CD4-positive, alpha-beta memory T cell (primary cell): Measurements from ENCODE around the gene RIC8B. TPM values are rescaled to one million over a fixed set of nuclear protein-coding genes. Genes with fewer than 3 reads are reported as not detected.
A peak's percentile ranks its signal among the peaks of the same experiment; 100 is the strongest.

Experiments
- CTCF ChIA-PET: fragments of 350-600 bp; sonication (Branson Sonifier 250); formaldehyde crosslinking; loops from one replicate; lab custom pipeline; 2021; ENCODE audit warnings: inconsistent platforms; ENCODE audit not compliant: partially characterized antibody; lab: Charles Lee
- POLR2A ChIA-PET: fragments of 350-600 bp; sonication (Branson Sonifier 250); formaldehyde crosslinking; loops from one replicate; lab custom pipeline; 2021; ENCODE audit not compliant: partially characterized antibody; lab: Charles Lee
- DNase-seq, 5 donors: peaks; one replicate each; pipeline versions ENCODE4 v3.0.0 to v3.0.0-alpha.2; 2020 to 2022; ENCODE audit warnings: mixed read lengths in 1 of 5
- H3K27ac ChIP-seq: one replicate; pipeline ENCODE4 v1.7.0; 2013; ENCODE audit warnings: low read depth, low read length
- H3K27me3 ChIP-seq: 2 replicates; pipeline ENCODE4 v1.7.0; 2013; ENCODE audit warnings: mild to moderate bottlenecking, low read length, moderate library complexity; ENCODE audit not compliant: insufficient read depth
- H3K36me3 ChIP-seq: 2 replicates; pipeline ENCODE4 v1.7.0; 2013; ENCODE audit warnings: mild to moderate bottlenecking, low read length, moderate library complexity; ENCODE audit not compliant: insufficient read depth
- H3K4me1 ChIP-seq: 2 replicates; pipeline ENCODE4 v1.7.0; 2013; ENCODE audit warnings: mild to moderate bottlenecking, low read length, moderate library complexity; ENCODE audit not compliant: insufficient read depth
- H3K4me3 ChIP-seq, 2 donors: one replicate each; pipeline ENCODE4 v1.7.0; 2013; ENCODE audit warnings: low read length in 2 of 2, mild to moderate bottlenecking in 1 of 2
- H3K9me3 ChIP-seq, 2 donors: one replicate each; pipeline ENCODE4 v1.7.0; 2013; ENCODE audit warnings: low read length in 2 of 2, control low read depth in 1 of 2; ENCODE audit not compliant: control insufficient read depth in 1 of 2
- H3K27ac Mint-ChIP-seq, 7 donors: one replicate each; pipeline ENCODE4 v1.8.0; 2020 to 2021; ENCODE audit warnings: mixed read lengths in 7 of 7, mild to moderate bottlenecking in 6 of 7, inconsistent platforms in 3 of 7, moderate library complexity in 3 of 7
- H3K27me3 Mint-ChIP-seq, 2 donors: one replicate each; pipeline ENCODE4 v1.8.0; 2020 to 2021; ENCODE audit warnings: mixed read lengths in 2 of 2
- H3K36me3 Mint-ChIP-seq, 2 donors: one replicate each; pipeline ENCODE4 v1.8.0; 2020 to 2021; ENCODE audit warnings: mixed read lengths in 2 of 2, inconsistent platforms in 1 of 2, mild to moderate bottlenecking in 1 of 2
- H3K4me1 Mint-ChIP-seq, 4 donors: one replicate each; pipeline ENCODE4 v1.8.0; 2020 to 2021; ENCODE audit warnings: mixed read lengths in 4 of 4, mild to moderate bottlenecking in 1 of 4
- H3K4me3 Mint-ChIP-seq, 8 donors: one replicate each; pipeline ENCODE4 v1.8.0; 2020 to 2021; ENCODE audit warnings: mixed read lengths in 8 of 8, mild to moderate bottlenecking in 7 of 8, moderate library complexity in 6 of 8, inconsistent platforms in 3 of 8
- H3K9me3 Mint-ChIP-seq, 8 donors: one replicate each; pipeline ENCODE4 v1.8.0; 2020 to 2021; ENCODE audit warnings: mixed read lengths in 8 of 8, mild to moderate bottlenecking in 5 of 8, inconsistent platforms in 3 of 8, moderate library complexity in 1 of 8
- intact Hi-C: fragments of 100-400 bp; cut with micrococcal nuclease; formaldehyde crosslinking; loops from one replicate; pipeline ENCODE4 v1.15.1; 2023
- polyA plus RNA-seq, 2 donors: library from polyadenylated mRNA; unstranded; fragments of 300-500 nt; fragmentation: Illumina TruSeq; gene quantifications; one replicate each; pipeline ENCODE4 v1.2.3, GENCODE V29; 2021
- total RNA-seq, 2 experiments: library from RNA; stranded (reverse); gene quantifications; one replicate each; pipeline ENCODE4 v1.2.3, GENCODE V29; 2021

RIC8B gene
- total and polyA plus RNA-seq, 4 experiments from 2014 or later: 8.4 to 25.0 (median 16.6) TPM

GRCh38 chr12:106815741-106816140 lies 41.3 kb downstream of the RIC8B start:
- H3K4me3 Mint-ChIP-seq: no peak overlapping the region
- H3K27me3 Mint-ChIP-seq: no peaks in the 10 kb centered on the region
- H3K4me3 ChIP-seq: no peak overlapping the region
- DNase-seq: no peak
- H3K9me3 ChIP-seq: no peaks in the 10 kb centered on the region
- no peak overlapping the region for H3K27ac Mint-ChIP-seq
- peaks cover 0 to 5% (median 3%) of the 10 kb centered on the region in 4 donors for H3K4me1 Mint-ChIP-seq
- peaks cover 14% of the 10 kb centered on the region for H3K36me3 ChIP-seq
- no peaks in the 10 kb centered on the region for H3K4me1 ChIP-seq
- no peaks in the 10 kb centered on the region for H3K27me3 ChIP-seq
- intact Hi-C loops: no loop called here
- no peak overlapping the region for H3K27ac ChIP-seq
- H3K36me3 Mint-ChIP-seq: peaks cover 24 to 33% of the 10 kb centered on the region in 2 donors
- H3K9me3 Mint-ChIP-seq: no peaks in the 10 kb centered on the region
- CTCF ChIA-PET: no interaction called here
- POLR2A ChIA-PET: no interaction called here

- H3K36me3 Mint-ChIP-seq: peaks cover 28 to 38% of the 10 kb centered on the region in 2 donors
- H3K27ac Mint-ChIP-seq: no peak overlapping the region
- Histone ChIP-seq H3K9me3 (no peaks in the 10 kb centered on the region), H3K4me3 (no peak overlapping the region), H3K27me3 (no peaks in the 10 kb centered on the region), H3K36me3 (peaks cover 14% of the 10 kb centered on the region), H3K27ac (no peak overlapping the region), H3K4me1 (no peaks in the 10 kb centered on the region)
- DNase-seq: no peak
- H3K4me1 Mint-ChIP-seq: peaks cover 0 to 5% (median 3%) of the 10 kb centered on the region in 4 donors
- ChIA-PET POLR2A (no interaction called here), CTCF (no interaction called here)
- H3K9me3 Mint-ChIP-seq: no peaks in the 10 kb centered on the region
- intact Hi-C loops: no loop called here
- H3K27me3 Mint-ChIP-seq: no peaks in the 10 kb centered on the region
- no peak overlapping the region for H3K4me3 Mint-ChIP-seq
Observed at GRCh38 chr12:106816231-106816630, 41.7 kb downstream of the RIC8B start.

- DNase-seq: no peak
- peaks cover 3% of the 10 kb centered on the region for H3K36me3 ChIP-seq
- no peak overlapping the region for H3K27ac ChIP-seq
- H3K4me3 ChIP-seq: no peak overlapping the region
- H3K27me3 ChIP-seq: no peaks in the 10 kb centered on the region
- Mint-ChIP-seq H3K9me3 (peaks cover 0 to 2% (median 0%) of the 10 kb centered on the region in 8 donors), H3K36me3 (peaks cover 36 to 47% of the 10 kb centered on the region in 2 donors), H3K4me3 (no peak overlapping the region), H3K27ac (peak overlapping the region in 2 of 7 donors; percentile 12 to 50), H3K27me3 (no peaks in the 10 kb centered on the region), H3K4me1 (peaks cover 0 to 6% (median 1%) of the 10 kb centered on the region in 4 donors)
- ChIA-PET CTCF (no interaction called here), POLR2A (no interaction called here)
- intact Hi-C loops: no loop called here
- no peaks in the 10 kb centered on the region for H3K4me1 ChIP-seq
- H3K9me3 ChIP-seq: no peaks in the 10 kb centered on the region
Observed at GRCh38 chr12:106819991-106820390, 45.5 kb downstream of the RIC8B start.

- Mint-ChIP-seq H3K36me3 (peaks cover 28 to 29% of the 10 kb centered on the region in 2 donors), H3K27ac (peak overlapping the region in 1 of 7 donors; percentile 58), H3K4me3 (no peak overlapping the region), H3K27me3 (no peaks in the 10 kb centered on the region), H3K9me3 (no peaks in the 10 kb centered on the region), H3K4me1 (peaks cover 0 to 10% (median 6%) of the 10 kb centered on the region in 4 donors)
- no peak overlapping the region for H3K4me3 ChIP-seq
- H3K9me3 ChIP-seq: no peaks in the 10 kb centered on the region
- no peak for DNase-seq
- ChIA-PET POLR2A (no interaction called here), CTCF (no interaction called here)
- H3K4me1 ChIP-seq: no peaks in the 10 kb centered on the region
- intact Hi-C loops: no loop called here
- no peaks in the 10 kb centered on the region for H3K36me3 ChIP-seq
- no peaks in the 10 kb centered on the region for H3K27me3 ChIP-seq
- H3K27ac ChIP-seq: no peak overlapping the region
Observed at GRCh38 chr12:106831699-106832098, 57.2 kb downstream of the RIC8B start.

- Mint-ChIP-seq H3K27me3 (no peaks in the 10 kb centered on the region), H3K36me3 (peaks cover 13 to 17% of the 10 kb centered on the region in 2 donors), H3K4me1 (peaks cover 16 to 36% (median 25%) of the 10 kb centered on the region in 4 donors), H3K9me3 (no peaks in the 10 kb centered on the region), H3K27ac (no peak overlapping the region), H3K4me3 (no peak overlapping the region)
- Histone ChIP-seq H3K4me3 (no peak overlapping the region), H3K27ac (no peak overlapping the region), H3K4me1 (peaks cover 17% of the 10 kb centered on the region), H3K36me3 (no peaks in the 10 kb centered on the region), H3K27me3 (no peaks in the 10 kb centered on the region), H3K9me3 (no peaks in the 10 kb centered on the region)
- CTCF ChIA-PET: no interaction called here
- no peak for DNase-seq
- intact Hi-C loops: no loop called here
- POLR2A ChIA-PET: no interaction called here
Observed at GRCh38 chr12:106837782-106838181, 63.3 kb downstream of the RIC8B start.

- intact Hi-C loops: no loop called here
- Mint-ChIP-seq H3K4me1 (peaks cover 16 to 32% (median 23%) of the 10 kb centered on the region in 4 donors), H3K4me3 (no peak overlapping the region), H3K36me3 (peaks cover 16% of the 10 kb centered on the region in 2 donors), H3K9me3 (no peaks in the 10 kb centered on the region), H3K27me3 (no peaks in the 10 kb centered on the region), H3K27ac (peak overlapping the region in 5 of 7 donors; percentile 5 to 43 (median 11))
- ChIA-PET CTCF (interaction anchor here (3.7 to 3.8 kb wide), 2 partner anchors 102 to 452 kb away, joined by 40 to 41 read pairs; no protein-coding TSS in a partner anchor), POLR2A (no interaction called here)
- Histone ChIP-seq H3K9me3 (no peaks in the 10 kb centered on the region), H3K27ac (no peak overlapping the region), H3K4me1 (peaks cover 17% of the 10 kb centered on the region), H3K27me3 (no peaks in the 10 kb centered on the region), H3K4me3 (no peak overlapping the region), H3K36me3 (peaks cover 5% of the 10 kb centered on the region)
- no peak for DNase-seq
Observed at GRCh38 chr12:106839333-106839732, 64.9 kb downstream of the RIC8B start.

GRCh38 chr12:106840243-106840642 lies 65.8 kb downstream of the RIC8B start:
- intact Hi-C loops: loop anchor here (2.0 to 10.0 kb wide), 3 partner anchors 265 to 613 kb away; no protein-coding TSS in a partner anchor
- POLR2A ChIA-PET: interaction anchor here (1.0 kb wide), 1 partner anchor 483 kb away, joined by 3 read pairs; the partner anchor contains the start of gene POLR3B
- Mint-ChIP-seq H3K36me3 (peaks cover 12 to 16% of the 10 kb centered on the region in 2 donors), H3K4me3 (no peak overlapping the region), H3K27ac (peak overlapping the region in 5 of 7 donors; percentile 11 to 81 (median 57)), H3K27me3 (no peaks in the 10 kb centered on the region), H3K9me3 (no peaks in the 10 kb centered on the region), H3K4me1 (peaks cover 14 to 28% (median 22%) of the 10 kb centered on the region in 4 donors)
- H3K27ac ChIP-seq: no peak overlapping the region
- H3K9me3 ChIP-seq: no peaks in the 10 kb centered on the region
- H3K4me1 ChIP-seq: peaks cover 17% of the 10 kb centered on the region
- H3K36me3 ChIP-seq: peaks cover 7% of the 10 kb centered on the region
- no peaks in the 10 kb centered on the region for H3K27me3 ChIP-seq
- CTCF ChIA-PET: interaction anchor here (1.3 to 3.8 kb wide), 5 partner anchors 80 to 612 kb away, joined by 3 to 41 read pairs (median 17); partner anchors contain the start of gene POLR3B
- no peak for DNase-seq
- H3K4me3 ChIP-seq: no peak overlapping the region
